Omental fat pad (tissue), 4 donors: ENCODE measurements around the gene CALML3. TPM values are rescaled to one million over a fixed set of nuclear protein-coding genes. Genes with fewer than 3 reads are reported as not detected.

ENCODE experiments used
- ATAC-seq: fragments of 150-250 bp; one replicate; pipeline ENCODE4 v1.9.1; 2016; ENCODE audit warnings: mild to moderate bottlenecking, moderate library complexity; ENCODE audit not compliant: low FRiP score
- DNase-seq: peaks from one replicate; pipeline ENCODE4 v3.0.0-alpha.2; 2019; ENCODE audit warnings: low spot score
- CTCF ChIP-seq, 3 donors: fragments of 450-650 bp; IDR thresholded peaks; one replicate each; pipeline ENCODE4 v1.5.1; 2016 to 2017; ENCODE audit warnings: antibody characterized with exemption in 3 of 3, mild to moderate bottlenecking in 3 of 3, moderate library complexity in 2 of 3
- total RNA-seq, 4 donors: library from RNA; depleted of rRNA; stranded (reverse); fragments of >200 nt; gene quantifications; one replicate each; pipeline ENCODE4 v1.1.0, GENCODE V29; 2016

Gene CALML3
- total RNA-seq, 4 donors from 2014 or later, result not detected

- no peak for ATAC-seq
- TF ChIP-seq CTCF (IDR thresholded peaks at IDR 0.05), result no peak
- DNase-seq, result no peak
Measured at GRCh38 chr10:5528989-5529701, 4.4 kb downstream of the CALML3 start.

GRCh38 chr10:5529702-5530411, 5.1 kb downstream of the CALML3 start:
- no peak for TF ChIP-seq CTCF (IDR thresholded peaks at IDR 0.05)
- no peak for ATAC-seq
- DNase-seq, result no peak

GRCh38 chr10:5530412-5530806, 5.6 kb downstream of the CALML3 start:
- ATAC-seq (no peak), DNase-seq (no peak)
- TF ChIP-seq CTCF (IDR thresholded peaks at IDR 0.05), result no peak

GRCh38 chr10:5530846-5531557, 6.2 kb downstream of the CALML3 start:
- DNase-seq (no peak), ATAC-seq (no peak)
- TF ChIP-seq CTCF (IDR thresholded peaks at IDR 0.05), result no peak

- DNase-seq (no peak), ATAC-seq (no peak)
- TF ChIP-seq CTCF (IDR thresholded peaks at IDR 0.05), result no peak
Measured at GRCh38 chr10:5531558-5532306, 7.0 kb downstream of the CALML3 start.

GRCh38 chr10:5532307-5532605, 7.5 kb downstream of the CALML3 start:
- no peak for TF ChIP-seq CTCF (IDR thresholded peaks at IDR 0.05)
- ATAC-seq (no peak), DNase-seq (no peak)
